NB4 (cell line): ENCODE data around the gene CACNG7.
A peak's percentile ranks its signal among the peaks of the same experiment; 100 is the strongest.

Experiments
- DNase-seq: peaks from one replicate; pipeline ENCODE4 v3.0.0; 2010; ENCODE audit warnings: low read depth
- H3K4me3 ChIP-seq: one replicate; pipeline ENCODE4 v1.5.1; 2011; ENCODE audit warnings: mild to moderate bottlenecking, low read depth, low read length, moderate library complexity
- MYC ChIP-seq: IDR thresholded peaks from 2 replicates; pipeline ENCODE4 v1.6.1; 2011; ENCODE audit warnings: low read depth, low read length
- POLR2A ChIP-seq: IDR thresholded peaks from 2 replicates; pipeline ENCODE4 v1.6.1; 2011; ENCODE audit warnings: mild to moderate bottlenecking; ENCODE audit not compliant: insufficient read length; ENCODE audit errors: extremely low read depth
- TF ChIP-seq, protein P1 (sequence below): IDR thresholded peaks from one replicate; pipeline ENCODE4 v1.5.1; 2012; ENCODE audit warnings: low read depth, low read length
- TF ChIP-seq, protein P2 (sequence below): IDR thresholded peaks from 2 replicates; pipeline ENCODE4 v1.6.1; 2011; ENCODE audit warnings: low read depth, low read length

CACNG7 gene

DNA sequence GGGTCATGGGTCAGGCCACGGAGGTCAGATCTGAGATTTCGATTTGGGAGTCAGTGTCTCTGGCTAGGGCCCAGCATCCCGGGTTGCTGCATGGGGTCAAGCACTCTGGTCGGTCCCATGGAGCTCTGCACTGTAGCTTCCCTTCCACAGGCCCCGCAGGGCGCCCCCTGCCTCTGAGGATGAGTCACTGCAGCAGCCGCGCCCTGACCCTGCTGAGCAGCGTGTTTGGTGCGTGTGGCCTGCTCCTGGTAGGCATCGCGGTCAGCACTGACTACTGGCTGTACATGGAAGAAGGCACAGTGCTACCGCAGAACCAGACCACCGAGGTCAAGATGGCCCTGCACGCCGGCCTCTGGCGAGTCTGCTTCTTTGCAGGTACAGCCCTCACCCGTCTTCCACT, 3.6 kb downstream of the CACNG7 start:
- no peak overlapping the region for H3K4me3 ChIP-seq
- TF ChIP-seq MYC: no peak
- TF ChIP-seq, protein P1, sequence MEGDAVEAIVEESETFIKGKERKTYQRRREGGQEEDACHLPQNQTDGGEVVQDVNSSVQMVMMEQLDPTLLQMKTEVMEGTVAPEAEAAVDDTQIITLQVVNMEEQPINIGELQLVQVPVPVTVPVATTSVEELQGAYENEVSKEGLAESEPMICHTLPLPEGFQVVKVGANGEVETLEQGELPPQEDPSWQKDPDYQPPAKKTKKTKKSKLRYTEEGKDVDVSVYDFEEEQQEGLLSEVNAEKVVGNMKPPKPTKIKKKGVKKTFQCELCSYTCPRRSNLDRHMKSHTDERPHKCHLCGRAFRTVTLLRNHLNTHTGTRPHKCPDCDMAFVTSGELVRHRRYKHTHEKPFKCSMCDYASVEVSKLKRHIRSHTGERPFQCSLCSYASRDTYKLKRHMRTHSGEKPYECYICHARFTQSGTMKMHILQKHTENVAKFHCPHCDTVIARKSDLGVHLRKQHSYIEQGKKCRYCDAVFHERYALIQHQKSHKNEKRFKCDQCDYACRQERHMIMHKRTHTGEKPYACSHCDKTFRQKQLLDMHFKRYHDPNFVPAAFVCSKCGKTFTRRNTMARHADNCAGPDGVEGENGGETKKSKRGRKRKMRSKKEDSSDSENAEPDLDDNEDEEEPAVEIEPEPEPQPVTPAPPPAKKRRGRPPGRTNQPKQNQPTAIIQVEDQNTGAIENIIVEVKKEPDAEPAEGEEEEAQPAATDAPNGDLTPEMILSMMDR: peak; percentile 43
- peak; percentile 28 for DNase-seq

DNA sequence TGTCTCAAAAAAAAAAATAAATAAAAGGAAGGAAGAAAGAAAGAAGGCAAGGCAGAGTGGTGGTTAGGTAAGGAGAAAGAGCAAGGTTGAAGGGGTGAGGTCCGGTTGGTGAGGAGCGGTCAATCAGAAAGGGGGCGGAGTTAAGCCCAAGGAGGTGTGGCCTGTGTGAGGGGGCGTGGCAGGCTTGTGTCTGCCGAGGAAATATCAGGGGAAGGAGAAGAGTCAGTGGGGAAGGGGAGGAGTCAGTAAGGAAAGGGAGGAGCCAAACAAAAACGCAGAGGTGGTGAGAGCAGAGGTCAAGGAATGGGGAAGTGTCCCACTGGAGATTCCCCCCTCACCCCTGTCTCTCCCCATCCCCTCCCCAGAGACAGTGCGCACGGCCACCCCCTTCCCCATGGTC, 5.9 kb downstream of the CACNG7 start:
- H3K4me3 ChIP-seq: no peak overlapping the region
- peak; percentile 35 for DNase-seq
- TF ChIP-seq POLR2A: no peak
- TF ChIP-seq MYC: no peak
- TF ChIP-seq, protein P1: no peak
- TF ChIP-seq, protein P2, sequence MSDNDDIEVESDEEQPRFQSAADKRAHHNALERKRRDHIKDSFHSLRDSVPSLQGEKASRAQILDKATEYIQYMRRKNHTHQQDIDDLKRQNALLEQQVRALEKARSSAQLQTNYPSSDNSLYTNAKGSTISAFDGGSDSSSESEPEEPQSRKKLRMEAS: no peak

DNA sequence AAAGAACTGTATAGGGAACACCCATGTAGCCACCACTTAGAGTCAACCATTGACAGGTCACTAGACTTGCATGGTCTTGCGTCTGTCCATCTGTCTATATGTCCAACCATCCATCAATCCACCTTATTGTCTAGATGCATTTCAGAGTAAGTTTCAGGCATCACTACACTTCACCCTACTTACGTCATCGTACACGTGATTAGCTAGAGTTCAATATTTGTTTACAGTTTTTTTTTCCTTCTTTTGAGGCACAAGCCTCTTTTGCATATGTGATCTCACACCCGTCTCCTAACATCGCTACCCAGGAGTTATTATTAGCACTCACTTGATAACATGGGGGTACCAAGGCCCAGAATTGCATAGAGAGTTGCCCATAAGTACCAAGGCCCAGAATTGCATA, 6.9 kb downstream of the CACNG7 start:
- DNase-seq: no peak
- no peak overlapping the region for H3K4me3 ChIP-seq
- TF ChIP-seq, protein P1: no peak
- TF ChIP-seq POLR2A (no peak), MYC (no peak)
- TF ChIP-seq, protein P2: no peak

DNA sequence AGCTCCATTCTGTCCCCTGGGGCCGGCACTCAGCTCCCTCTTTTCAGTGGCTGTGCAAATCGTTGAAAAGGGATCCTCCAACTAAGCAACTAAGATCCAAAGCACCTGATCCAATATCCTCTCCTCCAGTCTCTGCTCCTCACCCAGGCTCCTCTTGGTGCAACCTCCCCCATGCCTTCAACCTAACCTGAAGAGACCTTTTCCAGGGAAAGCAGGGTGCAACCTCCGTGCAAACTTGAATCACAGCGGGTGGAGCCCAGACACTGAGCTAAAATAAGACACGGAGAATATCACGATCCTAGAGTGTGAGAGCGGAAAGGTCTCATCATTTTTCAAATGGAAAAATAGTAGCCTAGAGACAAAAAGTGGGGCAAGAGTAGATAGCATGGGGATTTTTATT, 8.3 kb downstream of the CACNG7 start:
- DNase-seq: no peak
- TF ChIP-seq MYC: no peak
- TF ChIP-seq, protein P2: no peak
- TF ChIP-seq, protein P1: no peak
- TF ChIP-seq POLR2A: no peak
- no peak overlapping the region for H3K4me3 ChIP-seq

DNA sequence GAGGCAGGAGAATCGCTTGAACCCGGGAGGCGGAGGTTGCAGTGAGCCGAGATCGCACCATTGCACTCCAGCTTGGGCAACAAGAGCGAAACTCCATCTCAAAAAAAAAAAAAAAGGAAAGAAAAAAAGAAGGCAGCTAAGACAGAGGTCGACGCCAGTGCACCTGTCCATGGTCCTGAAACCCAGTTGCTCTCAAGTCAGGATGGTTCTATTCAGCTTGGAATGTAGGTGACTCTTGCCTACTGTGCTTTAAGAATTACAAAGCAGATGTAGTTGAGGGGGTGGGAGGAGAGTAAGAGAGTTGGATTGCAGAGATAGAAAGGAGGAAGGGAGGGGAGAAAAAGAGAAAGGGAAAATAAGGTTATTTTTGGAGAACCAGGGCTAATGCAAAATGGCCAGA, 18.7 kb downstream of the CACNG7 start:
- peak; percentile 64 for DNase-seq
- TF ChIP-seq MYC (no peak), POLR2A (no peak)
- TF ChIP-seq, protein P2: no peak
- TF ChIP-seq, protein P1: no peak
- no peak overlapping the region for H3K4me3 ChIP-seq

DNA sequence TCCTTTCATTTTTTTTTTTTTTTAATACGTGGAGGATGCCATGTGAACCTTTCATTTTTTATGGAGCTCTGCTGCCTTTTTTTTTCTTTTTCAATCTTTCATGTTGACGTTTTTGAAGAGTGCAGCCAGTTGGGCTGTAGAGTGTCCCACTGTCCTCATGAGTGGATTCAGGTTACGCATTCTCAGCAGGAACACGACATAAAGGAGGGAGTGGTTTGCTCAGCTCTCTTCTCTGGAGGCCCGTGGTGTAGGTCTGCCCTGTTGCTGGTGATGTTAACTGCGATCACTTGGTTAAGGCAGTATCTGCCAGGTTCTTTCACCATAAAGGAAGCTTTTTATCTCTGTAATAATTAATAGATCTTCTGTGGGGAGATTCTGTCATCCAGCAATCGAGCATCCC, 27.0 kb downstream of the CACNG7 start:
- H3K4me3 ChIP-seq: no peak overlapping the region
- TF ChIP-seq, protein P1: no peak
- TF ChIP-seq, protein P2: no peak
- no peak for TF ChIP-seq POLR2A
- no peak for TF ChIP-seq MYC
- DNase-seq: no peak
